Colonic mucosa (tissue), 4 donors: ENCODE data around the gene ASPN. TPM values are rescaled to one million over a fixed set of nuclear protein-coding genes. Genes with fewer than 3 reads are reported as not detected.

Source experiments
- DNase-seq: peaks from one replicate; pipeline ENCODE4 v3.0.0-alpha.2; 2020
- H3K27ac ChIP-seq: fragments of 200-600 bp; one replicate; pipeline ENCODE4 v1.8.0; 2021
- H3K27me3 ChIP-seq: fragments of 200-600 bp; one replicate; pipeline ENCODE4 v1.8.0; 2021
- H3K36me3 ChIP-seq: fragments of 200-600 bp; one replicate; pipeline ENCODE4 v1.8.0; 2021
- H3K4me1 ChIP-seq: fragments of 200-600 bp; one replicate; pipeline ENCODE4 v1.8.0; 2021; ENCODE audit warnings: mild to moderate bottlenecking
- H3K4me3 ChIP-seq: fragments of 200-600 bp; one replicate; pipeline ENCODE4 v1.8.0; 2021
- H3K9ac ChIP-seq, 2 donors: one replicate each; pipeline ENCODE4 v1.7.0; 2013; ENCODE audit warnings: control low read depth in 2 of 2, low read depth in 2 of 2, low read length in 2 of 2
- H3K9me3 ChIP-seq: fragments of 200-600 bp; one replicate; pipeline ENCODE4 v1.8.0; 2021
- intact Hi-C: fragments of 100-400 bp; cut with DNase I; formaldehyde crosslinking; loops from one replicate; pipeline ENCODE4 v1.14.1; 2022
- total RNA-seq, 2 donors: library from RNA; stranded (reverse); fragmentation: NEBNext Ultra II Directional in 1 of 2; extraction: Animal tissue kit (Norgen Biotek cat#: 25700) in 1 of 2; gene quantifications; one replicate each; pipeline ENCODE4 v1.2.1, GENCODE V29; 2021
- TF ChIP-seq, protein P1 (sequence below): fragments of 200-600 bp; IDR thresholded peaks from one replicate; pipeline ENCODE4 v1.8.0; 2022; ENCODE audit warnings: antibody characterized with exemption, mild to moderate bottlenecking
- donor health status: healthy.
- donor health status: DM: no; HTN: no; CAD: no.
- donor health status: DM: no; HTN: no; CAD: no.

Gene ASPN
- total RNA-seq, 2 donors from 2014 or later, result 0.40 to 7.6 TPM

DNA sequence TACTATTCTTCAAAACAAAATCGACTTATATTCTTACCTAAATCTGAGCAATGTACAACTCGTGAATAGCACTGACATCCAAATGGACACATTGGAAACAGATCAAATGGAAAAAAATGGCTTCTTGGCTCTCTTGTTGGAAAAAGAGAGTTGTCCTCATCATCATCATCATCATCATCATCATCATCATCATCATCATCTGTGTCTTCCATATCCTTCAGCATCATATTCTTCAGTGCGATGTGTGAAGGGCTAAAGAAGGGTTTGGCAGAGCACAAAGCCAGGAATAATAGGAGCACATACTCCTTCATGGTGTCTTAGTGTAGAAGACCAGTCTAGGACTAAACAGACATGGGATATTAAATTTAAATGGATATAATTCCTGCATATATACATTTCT, 7.7 kb downstream of the ASPN start:
- no peak overlapping the region for H3K4me3 ChIP-seq
- TF ChIP-seq, protein P1, sequence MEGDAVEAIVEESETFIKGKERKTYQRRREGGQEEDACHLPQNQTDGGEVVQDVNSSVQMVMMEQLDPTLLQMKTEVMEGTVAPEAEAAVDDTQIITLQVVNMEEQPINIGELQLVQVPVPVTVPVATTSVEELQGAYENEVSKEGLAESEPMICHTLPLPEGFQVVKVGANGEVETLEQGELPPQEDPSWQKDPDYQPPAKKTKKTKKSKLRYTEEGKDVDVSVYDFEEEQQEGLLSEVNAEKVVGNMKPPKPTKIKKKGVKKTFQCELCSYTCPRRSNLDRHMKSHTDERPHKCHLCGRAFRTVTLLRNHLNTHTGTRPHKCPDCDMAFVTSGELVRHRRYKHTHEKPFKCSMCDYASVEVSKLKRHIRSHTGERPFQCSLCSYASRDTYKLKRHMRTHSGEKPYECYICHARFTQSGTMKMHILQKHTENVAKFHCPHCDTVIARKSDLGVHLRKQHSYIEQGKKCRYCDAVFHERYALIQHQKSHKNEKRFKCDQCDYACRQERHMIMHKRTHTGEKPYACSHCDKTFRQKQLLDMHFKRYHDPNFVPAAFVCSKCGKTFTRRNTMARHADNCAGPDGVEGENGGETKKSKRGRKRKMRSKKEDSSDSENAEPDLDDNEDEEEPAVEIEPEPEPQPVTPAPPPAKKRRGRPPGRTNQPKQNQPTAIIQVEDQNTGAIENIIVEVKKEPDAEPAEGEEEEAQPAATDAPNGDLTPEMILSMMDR, result no peak
- no peaks in the 10 kb centered on the region for H3K27me3 ChIP-seq
- H3K36me3 ChIP-seq, result no peaks in the 10 kb centered on the region
- intact Hi-C loops, result no loop called here
- no peaks in the 10 kb centered on the region for H3K4me1 ChIP-seq
- H3K27ac ChIP-seq, result no peak overlapping the region
- H3K9me3 ChIP-seq, result no peaks in the 10 kb centered on the region
- H3K9ac ChIP-seq, result no peak overlapping the region
- no peak for DNase-seq

DNA sequence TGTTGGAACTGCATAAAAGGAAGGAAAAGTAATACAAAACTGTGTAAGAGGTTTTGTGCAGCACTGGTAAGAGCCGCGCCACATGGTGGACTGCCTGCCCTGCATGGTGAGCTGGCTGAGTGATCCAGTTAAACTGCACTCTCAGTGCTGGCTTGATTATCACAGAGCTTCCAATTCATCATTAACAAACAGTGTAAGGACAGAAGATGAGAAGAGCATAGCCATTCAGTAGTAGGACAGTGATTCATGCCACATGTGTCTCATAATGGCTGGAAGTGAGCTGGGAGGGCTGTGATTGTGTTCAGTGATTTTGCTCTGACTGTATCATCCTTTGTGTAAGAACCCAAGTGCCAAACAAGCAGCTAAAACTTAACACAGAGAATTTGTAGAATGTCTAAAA, 14.1 kb downstream of the ASPN start:
- intact Hi-C loops, result no loop called here
- Histone ChIP-seq H3K9me3 (no peaks in the 10 kb centered on the region), H3K27ac (no peak overlapping the region), H3K4me3 (no peak overlapping the region), H3K36me3 (no peaks in the 10 kb centered on the region), H3K27me3 (no peaks in the 10 kb centered on the region), H3K9ac (no peak overlapping the region), H3K4me1 (no peaks in the 10 kb centered on the region)
- DNase-seq, result no peak
- TF ChIP-seq, protein P1, result no peak

DNA sequence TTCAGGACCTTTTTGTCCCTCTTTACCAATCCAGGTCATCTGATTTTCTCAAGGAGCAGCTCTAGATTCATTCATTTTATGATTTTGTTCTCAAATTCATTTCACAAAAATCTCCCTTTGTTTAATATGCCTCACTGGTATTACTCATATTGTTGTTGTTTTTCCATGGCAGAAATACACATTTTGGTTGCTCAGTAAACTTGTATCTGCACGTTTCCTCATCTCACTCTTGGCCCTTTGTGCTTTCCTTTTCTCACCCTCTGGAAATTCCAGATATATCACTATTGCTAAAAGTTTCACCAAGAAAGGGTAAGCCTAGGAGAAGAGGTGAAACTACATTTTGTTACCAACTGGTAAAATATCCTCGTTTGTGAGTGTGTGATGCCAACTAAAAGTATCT, 14.8 kb downstream of the ASPN start:
- Histone ChIP-seq H3K36me3 (no peaks in the 10 kb centered on the region), H3K27ac (no peak overlapping the region), H3K9ac (no peak overlapping the region), H3K27me3 (no peaks in the 10 kb centered on the region), H3K4me3 (no peak overlapping the region), H3K4me1 (no peaks in the 10 kb centered on the region), H3K9me3 (no peaks in the 10 kb centered on the region)
- intact Hi-C loops, result no loop called here
- DNase-seq, result no peak
- TF ChIP-seq, protein P1, result no peak

DNA sequence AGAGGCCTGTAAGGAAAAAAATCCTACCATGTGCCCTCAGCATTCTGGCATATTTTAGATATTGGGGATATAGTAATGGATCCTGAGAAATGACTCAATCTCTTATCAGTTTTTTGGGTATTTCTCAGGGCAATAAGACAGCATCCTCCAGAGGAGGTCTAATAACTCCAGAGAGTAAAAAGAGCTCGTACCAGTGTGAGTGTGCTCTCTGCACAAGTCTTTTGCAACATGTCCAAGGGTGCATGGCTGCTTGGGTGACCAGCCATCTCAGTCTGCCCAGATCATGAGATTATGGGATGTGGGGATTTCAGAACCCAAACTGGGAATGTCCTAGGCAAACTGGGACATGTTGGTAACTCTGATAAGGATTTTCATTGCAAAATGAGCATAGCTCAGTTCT, 15.3 kb downstream of the ASPN start:
- H3K9me3 ChIP-seq, result no peaks in the 10 kb centered on the region
- H3K36me3 ChIP-seq, result no peaks in the 10 kb centered on the region
- no peak overlapping the region for H3K27ac ChIP-seq
- H3K4me1 ChIP-seq, result no peaks in the 10 kb centered on the region
- TF ChIP-seq, protein P1, result no peak
- H3K9ac ChIP-seq, result no peak overlapping the region
- intact Hi-C loops, result no loop called here
- no peak for DNase-seq
- no peak overlapping the region for H3K4me3 ChIP-seq
- H3K27me3 ChIP-seq, result no peaks in the 10 kb centered on the region

DNA sequence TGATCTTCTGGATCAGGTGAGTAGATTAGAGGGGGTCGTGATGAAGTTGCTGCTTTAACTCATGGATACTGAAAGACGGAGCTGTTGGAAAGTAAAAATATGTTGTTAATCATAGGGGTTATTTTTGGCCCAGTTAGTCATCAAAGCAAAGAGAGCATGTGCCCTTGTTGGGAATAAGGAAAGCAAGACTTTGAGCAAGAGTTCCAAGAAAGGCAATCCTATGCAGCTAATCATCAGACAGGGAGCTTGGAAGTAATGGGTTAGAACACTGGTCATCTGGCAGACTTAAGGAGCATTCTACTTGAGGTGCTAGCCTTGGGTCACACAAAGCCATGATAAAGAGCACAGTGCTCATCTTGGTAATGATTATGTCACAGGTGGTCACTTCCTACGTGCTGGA, 18.3 kb downstream of the ASPN start:
- intact Hi-C loops, result no loop called here
- Histone ChIP-seq H3K9me3 (no peaks in the 10 kb centered on the region), H3K9ac (no peak overlapping the region), H3K4me1 (no peaks in the 10 kb centered on the region), H3K27ac (no peak overlapping the region), H3K4me3 (no peak overlapping the region), H3K27me3 (no peaks in the 10 kb centered on the region), H3K36me3 (no peaks in the 10 kb centered on the region)
- TF ChIP-seq, protein P1, result no peak
- DNase-seq, result no peak

DNA sequence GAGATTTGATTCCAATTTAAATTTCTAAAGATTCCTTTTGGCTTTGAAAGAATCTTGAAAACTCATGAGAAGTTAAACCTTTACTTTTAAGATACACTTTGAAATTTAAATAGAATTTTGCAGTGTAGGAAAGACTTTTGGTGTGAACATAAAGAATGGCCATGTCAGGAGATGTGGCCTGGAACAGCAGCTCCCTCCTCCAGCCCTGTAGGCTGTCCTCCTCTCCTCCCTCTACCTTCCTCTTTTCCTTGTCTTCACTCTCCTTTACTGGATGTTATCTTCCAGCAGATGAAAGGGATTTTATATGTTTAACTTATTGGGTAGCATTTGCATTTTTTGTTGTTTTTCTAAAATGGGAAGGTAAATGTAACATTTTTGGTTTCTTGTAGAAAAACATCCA, 18.9 kb downstream of the ASPN start:
- Histone ChIP-seq H3K4me1 (no peaks in the 10 kb centered on the region), H3K27ac (no peak overlapping the region), H3K9ac (no peak overlapping the region), H3K4me3 (no peak overlapping the region), H3K9me3 (no peaks in the 10 kb centered on the region), H3K27me3 (no peaks in the 10 kb centered on the region), H3K36me3 (no peaks in the 10 kb centered on the region)
- no peak for DNase-seq
- intact Hi-C loops, result no loop called here
- TF ChIP-seq, protein P1, result no peak
